ENCODE data around the gene GLRA3. TPM values are rescaled to one million over a fixed set of nuclear protein-coding genes. Genes with fewer than 3 reads are reported as not detected.

Gene GLRA3
- total RNA-seq, 1 donor from 2014 or later, result not detected

GRCh38 chr4:174713181-174713580 lies 115.9 kb downstream of the GLRA3 start:
- no peak for TF ChIP-seq CTCF (IDR thresholded peaks at IDR 0.05)
- Mint-ChIP-seq H3K36me3 (ENCODE audit: unreplicated experiment) (no peaks in the 10 kb centered on the region), H3K27ac (ENCODE audit: unreplicated experiment) (no peak overlapping the region), H3K27me3 (ENCODE audit: unreplicated experiment) (peaks cover 53% of the 10 kb centered on the region), H3K4me3 (ENCODE audit: unreplicated experiment) (peak overlapping the region; percentile 38), H3K4me1 (ENCODE audit: unreplicated experiment) (peaks cover 15% of the 10 kb centered on the region), H3K9me3 (ENCODE audit: unreplicated experiment) (no peaks in the 10 kb centered on the region)
- no peak for DNase-seq (ENCODE audit: extremely low spot score, unreplicated experiment)

- no peak for DNase-seq (ENCODE audit: extremely low spot score, unreplicated experiment)
- TF ChIP-seq CTCF (IDR thresholded peaks at IDR 0.05), result no peak
- no peak overlapping the region for H3K4me3 Mint-ChIP-seq (ENCODE audit: unreplicated experiment)
- H3K9me3 Mint-ChIP-seq (ENCODE audit: unreplicated experiment), result no peaks in the 10 kb centered on the region
- H3K27ac Mint-ChIP-seq (ENCODE audit: unreplicated experiment), result no peak overlapping the region
- H3K27me3 Mint-ChIP-seq (ENCODE audit: unreplicated experiment), result peaks cover 48% of the 10 kb centered on the region
- no peaks in the 10 kb centered on the region for H3K36me3 Mint-ChIP-seq (ENCODE audit: unreplicated experiment)
- peaks cover 15% of the 10 kb centered on the region for H3K4me1 Mint-ChIP-seq (ENCODE audit: unreplicated experiment)
Measured at GRCh38 chr4:174709526-174709925, 119.5 kb downstream of the GLRA3 start.

GRCh38 chr4:174708381-174708780 lies 120.7 kb downstream of the GLRA3 start:
- TF ChIP-seq CTCF (IDR thresholded peaks at IDR 0.05), result no peak
- no peaks in the 10 kb centered on the region for H3K9me3 Mint-ChIP-seq (ENCODE audit: unreplicated experiment)
- no peak overlapping the region for H3K4me3 Mint-ChIP-seq (ENCODE audit: unreplicated experiment)
- H3K27me3 Mint-ChIP-seq (ENCODE audit: unreplicated experiment), result peaks cover 41% of the 10 kb centered on the region
- DNase-seq (ENCODE audit: extremely low spot score, unreplicated experiment), result no peak
- H3K4me1 Mint-ChIP-seq (ENCODE audit: unreplicated experiment), result peaks cover 10% of the 10 kb centered on the region
- no peaks in the 10 kb centered on the region for H3K36me3 Mint-ChIP-seq (ENCODE audit: unreplicated experiment)
- H3K27ac Mint-ChIP-seq (ENCODE audit: unreplicated experiment), result no peak overlapping the region

- H3K27me3 Mint-ChIP-seq (ENCODE audit: unreplicated experiment), result peaks cover 37% of the 10 kb centered on the region
- H3K4me1 Mint-ChIP-seq (ENCODE audit: unreplicated experiment), result peaks cover 7% of the 10 kb centered on the region
- H3K4me3 Mint-ChIP-seq (ENCODE audit: unreplicated experiment), result no peak overlapping the region
- no peaks in the 10 kb centered on the region for H3K9me3 Mint-ChIP-seq (ENCODE audit: unreplicated experiment)
- no peaks in the 10 kb centered on the region for H3K36me3 Mint-ChIP-seq (ENCODE audit: unreplicated experiment)
- no peak for TF ChIP-seq CTCF (IDR thresholded peaks at IDR 0.05)
- no peak for DNase-seq (ENCODE audit: extremely low spot score, unreplicated experiment)
- H3K27ac Mint-ChIP-seq (ENCODE audit: unreplicated experiment), result no peak overlapping the region
Measured at GRCh38 chr4:174707902-174708301, 121.1 kb downstream of the GLRA3 start.

- peaks cover 7% of the 10 kb centered on the region for H3K4me1 Mint-ChIP-seq (ENCODE audit: unreplicated experiment)
Measured at GRCh38 chr4:174707051-174707676, 121.9 kb downstream of the GLRA3 start.

More at GRCh38 chr4:174707051-174707676, 121.9 kb downstream of the GLRA3 start:
- Mint-ChIP-seq H3K9me3 (ENCODE audit: unreplicated experiment) (no peaks in the 10 kb centered on the region), H3K4me3 (ENCODE audit: unreplicated experiment) (no peak overlapping the region), H3K27ac (ENCODE audit: unreplicated experiment) (no peak overlapping the region), H3K27me3 (ENCODE audit: unreplicated experiment) (peaks cover 34% of the 10 kb centered on the region), H3K36me3 (ENCODE audit: unreplicated experiment) (no peaks in the 10 kb centered on the region)
- no peak for DNase-seq (ENCODE audit: extremely low spot score, unreplicated experiment)
- TF ChIP-seq CTCF (IDR thresholded peaks at IDR 0.05), result no peak

Data from osteocyte (in vitro differentiated cells).